HepG2 (cell line): Measurements from ENCODE around the gene VKORC1. TPM values are rescaled to one million over a fixed set of nuclear protein-coding genes. Genes with fewer than 3 reads are reported as not detected.
A peak's percentile ranks its signal among the peaks of the same experiment; 100 is the strongest.

Source experiments
- ATAC-seq: fragments of 200-7000 bp; cut with Tn5 transposase; 3 replicates; pipeline ENCODE4 v1.9.1; 2020; ENCODE audit warnings: mild to moderate bottlenecking, moderate library complexity
- BruUV-seq: library from RNA; stranded (reverse); fragments of 400-500 nt; replicated peaks from 2 replicates; lab custom pipeline; 2021; lab: Mats Ljungman, UMichigan
- CTCF ChIA-PET: fragments of 300-600 bp; formaldehyde crosslinking; extraction: SDS; loops from one replicate; lab custom pipeline; 2021; ENCODE audit warnings: low total read pairs, inconsistent platforms, low intra/inter-chr PET ratio; lab: Yijun Ruan, JAX
- POLR2A ChIA-PET: fragments of 350-600 bp; sonication (Branson Sonifier 250); formaldehyde crosslinking; loops from one replicate; lab custom pipeline; 2020; ENCODE audit warnings: antibody characterized with exemption, inconsistent platforms; lab: Yijun Ruan, JAX
- DNase-seq: peaks from one replicate; pipeline ENCODE4 v3.0.0-alpha.2; 2015; ENCODE audit warnings: low spot score
- FAIRE-seq: peaks from 3 replicates; lab custom pipeline; 2011; peaks lifted over from hg19 to GRCh38; lab: Jason Lieb, UNC
- H2AFZ ChIP-seq: one replicate; pipeline ENCODE4 v1.6.1; 2011; ENCODE audit warnings: low read length, inconsistent platforms
- H3K27ac ChIP-seq: fragments of 300-600 bp; 3 replicates; pipeline ENCODE4 v1.8.0; 2011; ENCODE audit warnings: mixed run types, mild to moderate bottlenecking, mixed read lengths, low read length, inconsistent platforms; ENCODE audit not compliant: insufficient read depth; ENCODE audit errors: extremely low read length
- H3K27me3 ChIP-seq, 2 experiments: fragments of 200-600 bp in 1 of 2; 2 replicates in 1 of 2; 3 replicates in 1 of 2; pipeline versions ENCODE4 v1.6.0 to v1.8.0; 2011; ENCODE audit warnings: low read length in 2 of 2, mild to moderate bottlenecking in 2 of 2, moderate library complexity in 2 of 2, inconsistent platforms in 1 of 2; ENCODE audit not compliant: insufficient read depth in 2 of 2, control insufficient read depth in 1 of 2
- H3K36me3 ChIP-seq, 2 experiments: fragments of 200-600 bp in 1 of 2; replicated peaks in 1 of 2; 2 replicates in 1 of 2; 3 replicates in 1 of 2; pipeline versions ENCODE4 v1.5.1 to v1.8.0; 2011; ENCODE audit warnings: low read length in 2 of 2, inconsistent platforms in 1 of 2; ENCODE audit not compliant: insufficient read depth in 2 of 2, control insufficient read depth in 1 of 2
- H3K4me1 ChIP-seq: 2 replicates; pipeline ENCODE4 v1.5.1; 2012; ENCODE audit warnings: low read length, inconsistent platforms; ENCODE audit not compliant: insufficient read depth
- H3K4me2 ChIP-seq: 2 replicates; pipeline ENCODE4 v1.6.0; 2011; ENCODE audit warnings: low read depth, low read length, inconsistent platforms
- H3K4me3 ChIP-seq, 3 experiments: fragments of 200-600 bp in 1 of 3; sonication (generic), shearing (Covaris generic) in 1 of 3; replicated peaks in 1 of 3; 2 replicates each; pipeline ENCODE4 v1.5.1; 2011 to 2016; ENCODE audit warnings: low read length in 3 of 3, inconsistent platforms in 2 of 3, low read depth in 2 of 3, mild to moderate bottlenecking in 2 of 3, control low read depth in 1 of 3, mixed read lengths in 1 of 3; ENCODE audit not compliant: insufficient read depth in 1 of 3
- H3K79me2 ChIP-seq: one replicate; pipeline ENCODE4 v1.6.1; 2011; ENCODE audit warnings: low read length, inconsistent platforms; ENCODE audit not compliant: insufficient read depth
- H3K9ac ChIP-seq: 2 replicates; pipeline ENCODE4 v1.6.0; 2011; ENCODE audit warnings: mild to moderate bottlenecking, low read depth, low read length, inconsistent platforms; ENCODE audit not compliant: insufficient read depth
- H3K9me3 ChIP-seq: 2 replicates; pipeline ENCODE4 v1.5.1; 2012; ENCODE audit warnings: mild to moderate bottlenecking, low read length
- H4K20me1 ChIP-seq: 2 replicates; pipeline ENCODE4 v1.6.0; 2011; ENCODE audit warnings: inconsistent platforms, mild to moderate bottlenecking, low read length, moderate library complexity; ENCODE audit not compliant: insufficient read depth
- AGO2 ChIP-seq: fragments of 200-400 bp; formaldehyde crosslinking; optimal IDR thresholded peaks from 2 replicates; pipeline ENCODE3; 2017; ENCODE audit warnings: mild to moderate bottlenecking, low read depth, low read length, moderate library complexity
- CENPT ChIP-seq: sonication (generic); formaldehyde crosslinking; IDR thresholded peaks from 2 replicates; pipeline ENCODE4 v1.8.0; 2022; ENCODE audit warnings: low read depth, mild to moderate bottlenecking, moderate library complexity, missing genetic modification reagents
- ETV6 ChIP-seq: sonication (generic); formaldehyde crosslinking; conservative IDR thresholded peaks from 2 replicates; pipeline ENCODE4 v1.4.0; 2020; ENCODE audit warnings: missing genetic modification reagents
- GABPA ChIP-seq, 2 experiments: IDR thresholded peaks; 2 replicates each; pipeline ENCODE4 v1.6.1; 2011 to 2016; ENCODE audit warnings: low read depth in 2 of 2, low read length in 1 of 2, missing biosample characterization in 1 of 2, missing genetic modification characterization in 1 of 2
- KLF6 ChIP-seq: IDR thresholded peaks from 2 replicates; pipeline ENCODE4 v1.8.0; 2016; ENCODE audit warnings: missing biosample characterization, missing genetic modification reagents
- MBNL3 ChIP-seq: fragments of 250-450 bp; sonication (Bioruptor Pico); conservative IDR thresholded peaks from 2 replicates; pipeline ENCODE4 v1.8.0; 2022; ENCODE audit warnings: mild to moderate bottlenecking, inconsistent platforms
- NRL ChIP-seq: sonication (generic); formaldehyde crosslinking; IDR thresholded peaks from 2 replicates; pipeline ENCODE4 v1.5.0; 2020; ENCODE audit warnings: missing genetic modification reagents, mild to moderate bottlenecking, moderate library complexity, borderline replicate concordance
- PATZ1 ChIP-seq: sonication (generic); formaldehyde crosslinking; IDR thresholded peaks from 2 replicates; pipeline ENCODE4 v1.4.0; 2020; ENCODE audit warnings: missing genetic modification reagents
- SIN3A ChIP-seq: IDR thresholded peaks from 2 replicates; pipeline ENCODE4 v1.6.1; 2011; ENCODE audit warnings: low read depth, mild to moderate bottlenecking, control low read depth, low read length, borderline replicate concordance
- SP1 ChIP-seq, 2 experiments: fragments of 450-650 bp in 1 of 2; sonication (generic) in 1 of 2; formaldehyde crosslinking in 1 of 2; IDR thresholded peaks; 2 replicates each; pipeline versions ENCODE4 v1.4.0 to v1.6.1; 2016 to 2020; ENCODE audit warnings: missing genetic modification reagents in 1 of 2
- ZFP62 ChIP-seq: sonication (generic); formaldehyde crosslinking; IDR thresholded peaks from 2 replicates; pipeline ENCODE4 v1.4.0; 2020; ENCODE audit warnings: missing genetic modification reagents
- ZNF550 ChIP-seq: sonication (generic); formaldehyde crosslinking; IDR thresholded peaks from 2 replicates; pipeline ENCODE4 v1.4.0; 2020; ENCODE audit warnings: mild to moderate bottlenecking, missing genetic modification reagents, borderline replicate concordance
- ZNF572 ChIP-seq: sonication (generic); formaldehyde crosslinking; IDR thresholded peaks from 2 replicates; pipeline ENCODE4 v1.5.1; 2020; ENCODE audit warnings: mild to moderate bottlenecking, missing genetic modification reagents
- WGBS: methylation state at CpG from one replicate; pipeline ENCODE4 v1.1.6; 2017; ENCODE audit warnings: low lambda C conversion rate; 5-methylcytosine and 5-hydroxymethylcytosine counted together
- in situ Hi-C: cut with HindIII; loops from 2 replicates; pipeline ENCODE4 v1.10.0; 2017; ENCODE audit warnings: low pct_unique_long_range_greater_than_20kb; ENCODE audit not compliant: extremely low pct_ligation_motif_present
- intact Hi-C: fragments of 100-400 bp; cut with micrococcal nuclease; formaldehyde crosslinking; loops from one replicate; pipeline ENCODE4 v1.10.0; 2022; ENCODE audit not compliant: unreplicated experiment
- polyA plus RNA-seq, 8 experiments: library from polyadenylated mRNA; depleted of rRNA in 3 of 8; stranded (reverse) in 7 of 8; unstranded in 1 of 8; fragments of >200 nt; fragmentation: Illumina TruSeq in 4 of 8; extraction: Trizol in 4 of 8; gene quantifications; 2 replicates each; pipeline versions ENCODE4 v1.2.1 to v1.2.3, GENCODE V29; 2011 to 2016; ENCODE audit warnings: low read depth in 4 of 8, missing spikeins in 1 of 8, mixed read lengths in 1 of 8; ENCODE audit not compliant: insufficient read depth in 1 of 8
- total RNA-seq, 5 experiments: library from RNA; depleted of rRNA; stranded (reverse); fragments of >200 nt; fragmentation: Illumina TruSeq; extraction: Trizol; gene quantifications; 2 replicates each; pipeline ENCODE4 v1.2.3, GENCODE V29; 2016; ENCODE audit warnings: low read depth in 1 of 5
- TF ChIP-seq, protein P1 (sequence below): sonication (generic); formaldehyde crosslinking; IDR thresholded peaks from 2 replicates; pipeline ENCODE4 v1.4.0; 2020; ENCODE audit warnings: missing genetic modification reagents

VKORC1 gene
- total and polyA plus RNA-seq, 2 of the 13 experiments (the other 11 are each of a cell fraction or from before 2014, with no cell fraction given): 141 to 615 TPM

DNA sequence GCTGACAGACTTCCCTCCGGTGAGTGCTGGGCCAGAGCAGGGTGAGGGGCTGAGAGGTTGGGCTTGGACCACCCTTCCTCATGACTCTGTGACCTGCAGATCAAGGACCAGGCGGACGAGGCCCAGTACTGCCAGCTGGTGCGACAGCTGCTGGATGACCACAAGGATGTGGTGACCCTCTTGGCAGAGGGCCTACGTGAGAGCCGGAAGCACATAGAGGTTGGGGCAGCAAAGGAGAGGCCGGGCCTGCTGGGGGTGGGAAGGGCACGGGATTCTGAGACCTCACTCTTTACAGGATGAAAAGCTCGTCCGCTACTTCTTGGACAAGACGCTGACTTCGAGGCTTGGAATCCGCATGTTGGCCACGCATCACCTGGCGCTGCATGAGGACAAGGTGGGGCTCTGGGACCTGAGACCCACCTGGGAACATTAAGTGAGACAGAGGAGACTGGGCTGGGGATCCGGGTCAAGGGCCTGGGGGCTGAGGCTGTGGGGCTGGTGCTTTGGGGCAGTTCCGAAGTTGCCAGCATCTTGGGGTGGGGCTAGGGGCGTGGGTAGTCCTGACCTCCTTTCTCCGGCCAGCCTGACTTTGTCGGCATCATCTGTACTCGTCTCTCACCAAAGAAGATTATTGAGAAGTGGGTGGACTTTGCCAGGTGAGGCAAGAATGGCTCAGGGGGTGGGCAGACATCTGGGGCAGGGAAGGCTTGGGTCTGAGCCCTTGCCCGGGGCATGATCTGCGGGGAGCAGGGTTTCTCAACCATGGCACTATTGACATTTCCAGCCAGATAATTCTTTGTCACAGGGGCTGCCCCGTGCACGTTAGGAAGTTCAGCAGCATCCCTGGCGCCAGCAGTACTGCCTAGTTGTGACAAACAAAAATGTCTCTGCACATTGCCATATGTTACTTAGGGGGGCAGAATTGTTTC, 15.8 kb upstream of the VKORC1 start:
- no peak for ATAC-seq
- Histone ChIP-seq H3K4me2 (no peak overlapping the region), H3K4me3 (no peak overlapping the region), H3K9me3 (no peaks in the 10 kb centered on the region), H3K79me2 (peaks cover 12% of the 10 kb centered on the region), H2AFZ (no peak overlapping the region), H3K27ac (no peak overlapping the region), H3K36me3 (peaks cover 20 to 35% of the 10 kb centered on the region in 2 experiments), H4K20me1 (no peaks in the 10 kb centered on the region), H3K9ac (no peak overlapping the region), H3K27me3 (no peaks in the 10 kb centered on the region), H3K4me1 (peaks cover 60% of the 10 kb centered on the region)
- FAIRE-seq: no peak
- no peak for DNase-seq
- BruUV-seq: no TSS peak
- CTCF ChIA-PET: no interaction called here
- POLR2A ChIA-PET: interaction anchor here (3.7 kb wide), 1 partner anchor 7 kb away, joined by 17 read pairs; the partner anchor contains the start of gene KAT8
- intact Hi-C loops (no loop called here), in situ Hi-C loops (no loop called here)
- 92% methylated on average over 21 of the region's 26 CpGs for WGBS
- TF ChIP-seq SIN3A (no peak), MBNL3 (no peak), PATZ1 (no peak), CENPT (CRISPR knock-in tag) (0 out of 2 replicates have a peak, but pooled peaks have one; percentile 44), NRL (0 out of 2 replicates have a peak, but pooled peaks have one; percentile 20), ZNF572 (CRISPR knock-in tag) (0 out of 2 replicates have a peak, but pooled peaks have one; percentile 23), ZFP62 (CRISPR knock-in tag) (no peak), ETV6 (no peak), ZNF550 (CRISPR knock-in tag) (no peak), KLF6 (CRISPR knock-in tag) (no peak), AGO2 (no peak), SP1 (IDR thresholded peaks at IDR 0.05) (no peak), SP1 (CRISPR knock-in tag; IDR thresholded peaks at IDR 0.05) (no peak), GABPA (IDR thresholded peaks at IDR 0.05; ENCODE audit: low read depth, low read length) (no peak), GABPA (CRISPR knock-in tag; IDR thresholded peaks at IDR 0.05; ENCODE audit: low read depth) (no peak)
- TF ChIP-seq, protein P1, sequence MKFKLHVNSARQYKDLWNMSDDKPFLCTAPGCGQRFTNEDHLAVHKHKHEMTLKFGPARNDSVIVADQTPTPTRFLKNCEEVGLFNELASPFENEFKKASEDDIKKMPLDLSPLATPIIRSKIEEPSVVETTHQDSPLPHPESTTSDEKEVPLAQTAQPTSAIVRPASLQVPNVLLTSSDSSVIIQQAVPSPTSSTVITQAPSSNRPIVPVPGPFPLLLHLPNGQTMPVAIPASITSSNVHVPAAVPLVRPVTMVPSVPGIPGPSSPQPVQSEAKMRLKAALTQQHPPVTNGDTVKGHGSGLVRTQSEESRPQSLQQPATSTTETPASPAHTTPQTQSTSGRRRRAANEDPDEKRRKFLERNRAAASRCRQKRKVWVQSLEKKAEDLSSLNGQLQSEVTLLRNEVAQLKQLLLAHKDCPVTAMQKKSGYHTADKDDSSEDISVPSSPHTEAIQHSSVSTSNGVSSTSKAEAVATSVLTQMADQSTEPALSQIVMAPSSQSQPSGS: no peak
